Jurkat, Clone E6-1 (cell line): ENCODE data around the gene SNAPC4.
"Not testable (repeated sequence)": the region's sequence is repeated elsewhere in the genome, so short reads cannot be mapped to it uniquely, and the experiment has no call there.

Source experiments
- DNase-seq: peaks from one replicate; pipeline ENCODE4 v3.0.0-alpha.2; 2011; ENCODE audit warnings: low read depth, low spot score
- H3K4me3 ChIP-seq: 2 replicates; pipeline ENCODE4 v1.5.1; 2011; ENCODE audit warnings: mild to moderate bottlenecking, low read length, control low read depth, moderate library complexity

The SNAPC4 gene

DNA sequence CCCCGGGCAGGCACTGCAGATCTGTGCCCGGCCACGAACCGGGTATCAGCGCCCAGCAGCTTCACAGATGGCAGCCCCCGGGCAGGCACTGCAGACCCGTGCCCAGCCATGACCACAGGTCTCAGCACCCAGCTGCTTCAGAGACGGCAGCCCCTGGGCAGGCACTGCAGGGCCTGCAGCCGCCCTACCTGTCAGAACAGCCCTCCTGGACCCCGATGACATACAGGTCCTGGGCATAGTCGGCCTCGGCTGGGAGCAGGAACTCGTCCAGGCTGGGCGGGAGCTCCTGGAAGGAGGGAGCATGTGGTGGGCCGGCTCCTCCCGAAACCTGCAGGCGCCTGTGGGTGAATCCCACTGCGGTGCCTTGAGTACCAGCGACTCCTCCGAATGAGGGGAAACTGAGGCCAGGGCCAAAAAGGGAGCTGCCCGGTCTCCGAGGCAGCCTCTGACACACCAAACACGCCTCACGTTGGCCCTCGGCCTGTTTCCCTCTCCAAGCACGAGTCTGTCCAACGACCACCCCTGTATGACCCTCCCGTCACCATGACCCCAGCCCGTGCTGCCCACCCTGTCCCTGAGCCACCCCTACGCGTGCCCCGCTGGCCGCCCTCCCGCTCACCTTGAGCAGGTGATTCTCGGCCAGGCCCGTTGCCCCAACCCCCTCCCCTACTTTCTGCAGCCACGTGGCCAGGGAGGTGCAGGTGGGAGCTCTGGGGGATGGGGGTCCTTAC, 34.0 kb upstream of the SNAPC4 start:
- no peak overlapping the region for H3K4me3 ChIP-seq
- DNase-seq, result no peak

DNA sequence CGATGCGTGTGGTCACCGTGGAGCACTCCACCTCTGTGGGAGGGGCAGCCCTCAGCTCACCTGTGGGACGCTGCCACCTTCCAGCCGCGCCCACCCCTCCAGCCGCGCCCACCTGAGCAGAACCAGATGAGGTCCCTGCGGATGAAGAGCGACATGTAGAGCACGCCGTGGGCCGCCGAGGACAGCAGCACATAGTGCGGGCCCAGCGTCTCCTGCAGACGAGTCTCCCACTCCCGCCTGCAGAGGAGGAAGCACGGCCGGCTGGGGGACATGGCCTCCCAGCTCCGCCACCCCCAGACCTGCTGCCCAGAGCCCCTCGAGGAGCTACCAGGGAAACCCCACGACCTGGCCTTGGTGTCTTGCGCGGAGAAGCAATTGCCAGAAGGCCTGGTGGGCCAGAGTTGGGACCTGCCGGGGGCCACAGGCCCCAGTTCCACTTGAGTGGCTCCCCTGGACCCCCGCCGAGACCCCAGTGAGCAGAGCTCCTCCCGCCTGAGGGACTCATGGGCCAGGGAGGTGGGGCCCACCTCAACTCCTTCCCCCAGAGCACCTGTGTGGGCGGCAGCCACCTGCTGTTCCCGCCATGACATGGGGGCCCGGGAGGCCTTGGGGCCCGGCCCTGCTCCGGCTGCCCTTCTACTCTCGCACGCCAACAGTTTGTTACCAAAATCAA, 33.2 kb upstream of the SNAPC4 start:
- H3K4me3 ChIP-seq, result no peak overlapping the region
- no peak for DNase-seq

DNA sequence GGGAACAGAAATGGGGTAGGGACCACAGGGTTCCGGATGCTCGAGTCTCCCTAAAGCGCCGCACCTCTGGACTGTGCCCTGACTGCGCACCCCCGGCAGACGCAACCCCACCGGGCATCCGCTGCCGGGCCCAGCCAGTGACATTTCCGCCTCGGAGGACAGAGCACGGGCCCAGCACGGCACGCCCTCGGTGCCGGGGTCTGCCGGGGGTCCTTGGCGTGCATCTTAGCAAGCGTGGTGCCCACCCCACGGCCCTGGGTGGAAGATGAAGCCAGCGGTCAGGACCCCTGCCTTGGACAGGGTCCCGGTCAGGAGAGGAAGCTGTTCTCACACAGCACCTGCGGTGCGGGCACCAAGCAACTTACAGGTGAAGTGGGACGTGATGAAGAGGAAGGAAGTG, 32.6 kb upstream of the SNAPC4 start:
- no peak overlapping the region for H3K4me3 ChIP-seq
- DNase-seq, result no peak

DNA sequence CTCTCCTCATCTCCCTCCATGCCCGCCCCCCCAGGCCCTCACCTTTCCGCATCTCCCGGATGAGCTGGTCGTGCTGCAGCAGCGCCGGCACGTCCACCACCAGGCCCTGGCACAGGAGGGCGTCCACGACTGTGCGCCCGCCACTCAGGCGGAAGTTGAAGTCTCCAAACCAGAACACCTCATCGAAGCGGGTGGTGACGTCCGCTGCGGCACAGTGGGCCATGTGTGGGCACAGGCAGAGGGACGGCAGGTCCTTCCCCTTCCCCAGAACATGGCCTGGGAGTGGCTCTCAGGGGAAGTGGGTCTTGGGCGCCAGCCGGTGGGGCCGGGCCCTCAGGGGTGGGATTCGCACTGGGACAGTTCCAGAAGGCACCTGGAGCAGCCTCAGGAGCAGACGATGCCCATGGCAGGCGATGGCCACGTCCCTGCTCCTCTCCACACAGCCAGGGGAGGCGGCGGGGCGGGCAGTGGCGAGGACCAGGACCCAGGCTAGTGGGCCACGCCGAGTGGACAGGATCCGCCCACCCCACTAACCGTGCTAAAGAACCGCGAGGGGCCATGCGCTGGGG, 31.9 kb upstream of the SNAPC4 start:
- H3K4me3 ChIP-seq, result no peak overlapping the region
- DNase-seq, result no peak

DNA sequence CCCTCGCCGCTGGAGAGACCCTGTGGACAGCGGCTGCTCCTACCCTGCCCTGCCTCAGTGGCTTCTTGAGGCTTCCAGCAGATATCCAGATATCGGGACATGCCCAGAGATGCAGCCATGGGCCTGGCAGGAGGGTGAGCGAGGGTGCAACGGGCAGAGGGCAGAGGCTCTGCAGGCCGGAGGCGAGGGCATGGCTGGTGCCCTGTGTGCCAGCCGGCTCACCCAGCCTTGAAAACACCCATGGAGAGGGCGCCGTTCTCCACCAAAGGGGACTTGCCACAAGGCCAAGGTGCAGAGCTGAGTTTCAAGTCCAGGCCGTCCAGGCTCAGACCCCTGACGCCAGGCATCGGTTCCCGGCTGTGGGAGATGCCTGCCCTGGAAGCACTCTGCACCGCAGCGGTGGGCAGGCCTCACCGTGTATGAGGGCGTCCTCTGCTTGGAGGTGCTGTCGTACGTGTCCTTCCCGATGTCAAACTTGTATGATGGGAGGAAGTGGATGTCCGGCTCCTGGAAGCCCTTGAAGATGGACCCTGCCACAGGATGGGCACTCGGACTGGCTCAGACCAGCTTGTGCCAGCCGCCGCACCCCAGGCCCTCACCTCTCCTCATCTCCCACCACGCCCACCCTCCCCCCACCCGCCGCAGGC, 30.7 kb upstream of the SNAPC4 start:
- no peak for DNase-seq
- no peak overlapping the region for H3K4me3 ChIP-seq

DNA sequence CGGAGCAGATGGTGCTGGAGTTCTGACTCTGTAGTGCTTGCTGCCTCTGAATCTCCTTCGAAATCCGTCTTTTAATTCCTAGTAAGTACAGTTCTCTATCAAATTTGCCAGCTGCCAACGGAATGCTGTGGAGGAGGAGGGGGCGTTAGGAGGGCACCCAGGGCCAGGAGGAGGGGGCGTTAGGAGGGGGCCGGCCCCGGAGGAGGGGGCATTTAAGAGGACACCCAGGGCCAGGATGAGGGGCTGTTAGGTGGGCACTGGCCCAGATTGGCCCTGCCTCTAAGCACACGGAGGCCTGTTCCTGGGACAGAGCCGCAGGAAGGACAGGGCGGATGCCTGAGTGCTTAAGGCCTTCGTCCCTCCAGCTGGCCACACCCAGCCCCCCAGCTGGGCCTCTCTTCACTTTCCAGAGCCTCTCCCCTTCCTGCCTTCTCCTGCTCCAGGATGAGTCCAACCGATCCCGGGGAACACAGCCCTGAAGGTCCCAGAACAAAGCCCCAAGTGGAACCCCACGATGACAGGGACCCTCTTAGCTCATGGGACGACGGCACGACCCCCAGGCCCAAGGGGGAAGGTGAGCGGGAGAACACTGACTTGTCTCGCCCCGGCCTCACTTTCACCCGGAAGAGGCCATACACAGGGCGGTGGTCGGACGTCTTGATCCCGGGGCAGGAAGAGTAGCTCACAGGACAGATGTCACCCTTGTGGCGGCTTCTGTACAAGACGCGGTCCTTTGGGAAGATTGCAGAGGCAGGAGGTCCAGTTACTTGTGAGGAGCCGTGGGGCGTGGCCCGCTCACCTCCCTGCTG, 29.9 kb upstream of the SNAPC4 start:
- DNase-seq, result no peak
- H3K4me3 ChIP-seq, result no peak overlapping the region

DNA sequence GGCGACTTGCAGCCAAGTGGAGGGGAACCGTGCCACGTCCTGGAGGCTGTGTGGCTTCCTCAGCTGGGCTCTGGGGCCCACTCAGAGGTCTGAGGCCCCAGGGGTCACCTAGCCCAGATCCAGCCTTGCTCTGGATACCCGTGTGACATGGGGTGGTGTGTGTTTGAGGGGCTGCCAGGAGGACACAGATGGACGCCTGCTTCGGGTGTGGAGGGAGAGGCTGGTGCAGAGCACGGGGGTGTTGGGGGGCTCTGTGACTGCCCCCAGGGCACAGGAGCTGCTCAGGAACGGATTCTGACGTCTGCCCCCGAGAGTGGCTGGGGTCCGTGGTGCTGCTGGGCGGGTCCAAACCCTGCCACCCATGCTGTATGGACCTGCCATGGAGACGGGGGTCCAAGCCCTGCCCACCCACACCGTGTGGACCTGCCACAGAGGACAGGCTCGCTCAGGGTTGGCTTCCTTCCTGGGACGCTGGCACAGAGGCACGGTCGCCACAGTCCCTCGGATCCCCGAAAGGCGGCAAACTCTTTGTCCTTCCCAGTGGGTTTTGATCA, 29.2 kb upstream of the SNAPC4 start:
- DNase-seq, result no peak
- no peak overlapping the region for H3K4me3 ChIP-seq

DNA sequence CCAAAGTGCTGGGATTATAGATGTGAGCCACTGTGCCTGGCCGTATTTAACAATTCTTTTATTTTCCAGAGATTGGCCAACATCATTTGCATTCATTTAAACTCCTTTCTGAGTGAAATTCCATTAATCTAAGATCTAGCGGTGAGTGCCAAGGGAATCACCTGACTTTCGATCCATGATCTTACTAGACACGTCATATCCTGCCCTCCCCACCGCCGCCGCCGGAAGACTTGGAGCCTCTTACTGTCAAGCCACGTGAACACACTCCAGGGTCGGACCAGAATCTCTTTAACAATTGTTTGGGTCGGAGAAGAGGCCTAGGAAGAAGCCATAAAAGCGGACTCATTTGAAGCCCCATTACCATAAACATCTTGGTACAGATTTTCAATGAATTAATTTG, 26.8 kb upstream of the SNAPC4 start:
- no peak for DNase-seq
- H3K4me3 ChIP-seq, result no peak overlapping the region

DNA sequence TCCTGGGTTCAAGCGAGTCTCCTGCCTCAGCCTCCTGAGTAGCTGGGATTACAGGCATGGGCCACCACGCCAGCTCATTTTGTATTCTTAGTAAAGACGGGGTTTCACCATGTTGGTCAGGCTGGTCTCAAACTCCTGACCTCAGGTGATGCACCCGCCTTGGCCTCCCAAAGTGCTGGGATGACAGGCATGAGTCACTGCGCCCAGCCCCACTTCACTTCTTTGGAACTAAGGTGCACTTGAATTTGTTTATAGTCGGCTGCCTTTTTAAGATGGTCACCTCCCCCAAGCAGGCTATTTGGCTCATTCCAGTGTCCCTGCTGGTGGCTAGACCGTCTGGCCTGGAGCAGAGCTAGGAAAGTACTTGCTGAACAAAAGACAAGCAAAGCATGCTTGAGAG, 25.4 kb upstream of the SNAPC4 start:
- not testable (repeated sequence) for DNase-seq, H3K4me3 ChIP-seq

DNA sequence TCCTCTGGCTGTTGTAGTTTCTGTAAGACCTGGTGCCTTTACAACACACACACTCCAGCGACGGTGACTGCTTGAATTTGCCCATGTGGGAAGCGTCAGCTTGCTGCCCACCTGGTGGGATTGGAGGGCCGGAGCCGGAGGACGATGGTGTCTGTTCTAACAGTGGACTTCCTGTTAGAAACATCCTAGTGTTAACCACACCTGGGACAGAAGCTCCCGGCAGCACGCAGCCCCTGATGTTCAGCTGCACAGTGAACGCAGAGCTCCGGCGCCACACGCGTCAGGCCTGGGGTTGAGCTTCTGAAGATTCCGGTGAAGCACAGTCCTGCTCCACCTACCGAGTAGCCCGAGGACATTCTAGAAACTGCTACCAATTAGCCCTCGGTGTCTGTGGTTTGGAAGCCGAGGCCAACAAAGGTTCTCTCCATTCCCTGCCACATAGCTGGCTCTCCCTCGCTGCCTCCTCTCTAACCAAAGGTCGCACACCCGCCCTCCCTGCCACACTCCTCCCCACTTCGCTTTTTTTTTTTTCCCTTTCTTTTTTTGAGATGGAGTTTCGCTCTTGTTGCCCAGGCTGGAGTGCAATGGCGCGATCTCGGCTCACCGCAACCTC, 24.9 kb upstream of the SNAPC4 start:
- H3K4me3 ChIP-seq, result no peak overlapping the region
- DNase-seq, result no peak

DNA sequence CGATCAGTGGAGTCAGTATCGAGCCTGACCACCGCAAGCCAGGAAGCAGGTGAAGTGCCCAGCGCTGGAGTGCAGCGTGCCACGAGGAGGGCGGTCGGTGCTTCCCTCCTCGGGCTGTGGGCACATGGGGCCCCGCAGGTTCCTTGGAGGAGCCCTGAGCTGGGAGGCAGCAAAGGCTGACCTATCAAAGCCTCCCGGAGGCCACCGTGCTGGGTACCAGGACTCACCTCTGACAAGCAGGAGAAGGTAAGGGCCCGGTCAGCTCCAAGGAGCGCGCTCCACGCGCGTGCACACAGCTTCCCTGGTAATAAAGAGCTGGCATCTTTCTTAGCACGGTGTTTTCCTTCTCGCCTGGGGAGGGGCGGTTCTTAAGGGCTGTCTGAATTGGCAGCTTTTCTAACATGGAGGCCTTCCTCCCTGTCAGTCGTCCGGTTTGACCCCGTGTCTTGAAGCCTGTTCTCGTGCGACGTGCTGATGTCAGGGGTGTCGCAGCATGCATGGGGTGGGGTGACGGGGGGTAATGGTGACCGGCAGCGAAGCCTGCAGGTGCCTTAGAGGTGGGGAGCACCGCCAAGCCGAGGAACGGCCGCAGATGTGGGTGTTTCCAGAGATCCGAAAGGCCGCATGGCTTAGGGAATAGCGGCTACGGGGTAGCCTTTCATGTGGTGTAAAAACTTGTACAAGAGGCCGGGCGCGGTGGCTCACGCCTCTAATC, 23.6 kb upstream of the SNAPC4 start:
- no peak overlapping the region for H3K4me3 ChIP-seq
- no peak for DNase-seq

DNA sequence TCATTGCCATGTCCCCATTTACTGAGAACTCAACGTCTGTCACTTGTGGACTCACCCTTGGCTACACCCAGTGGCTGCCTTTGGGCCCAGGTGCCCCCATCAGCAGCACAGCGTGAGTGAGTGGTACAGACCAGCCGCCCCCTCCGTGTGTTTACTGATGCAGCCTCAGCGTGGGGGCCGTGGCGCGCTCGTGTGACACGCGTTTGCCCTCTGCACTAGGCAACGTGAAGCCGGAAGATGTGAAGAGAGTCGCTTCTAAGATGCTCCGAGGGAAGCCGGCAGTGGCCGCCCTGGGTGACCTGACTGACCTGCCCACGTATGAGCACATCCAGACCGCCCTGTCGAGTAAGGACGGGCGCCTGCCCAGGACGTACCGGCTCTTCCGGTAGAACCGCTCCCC, 22.9 kb upstream of the SNAPC4 start:
- no peak overlapping the region for H3K4me3 ChIP-seq
- DNase-seq, result no peak

DNA sequence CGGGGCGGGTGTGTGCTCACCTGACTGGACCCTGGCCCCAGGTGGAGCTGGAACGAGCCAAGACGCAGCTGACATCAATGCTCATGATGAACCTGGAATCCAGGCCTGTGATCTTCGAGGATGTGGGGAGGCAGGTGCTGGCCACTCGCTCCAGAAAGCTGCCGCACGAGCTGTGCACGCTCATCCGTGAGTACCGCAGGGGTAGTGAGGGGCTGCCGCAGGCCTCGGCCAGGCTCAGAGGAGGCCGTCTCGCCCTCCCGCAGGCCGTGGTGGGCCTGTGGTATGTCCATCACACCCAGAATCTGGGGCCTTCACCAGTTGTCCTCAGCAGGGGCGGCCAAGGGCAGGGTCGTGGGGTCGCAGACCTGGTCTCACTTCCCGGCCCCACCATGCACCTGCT, 21.8 kb upstream of the SNAPC4 start:
- no peak for DNase-seq
- H3K4me3 ChIP-seq, result no peak overlapping the region

DNA sequence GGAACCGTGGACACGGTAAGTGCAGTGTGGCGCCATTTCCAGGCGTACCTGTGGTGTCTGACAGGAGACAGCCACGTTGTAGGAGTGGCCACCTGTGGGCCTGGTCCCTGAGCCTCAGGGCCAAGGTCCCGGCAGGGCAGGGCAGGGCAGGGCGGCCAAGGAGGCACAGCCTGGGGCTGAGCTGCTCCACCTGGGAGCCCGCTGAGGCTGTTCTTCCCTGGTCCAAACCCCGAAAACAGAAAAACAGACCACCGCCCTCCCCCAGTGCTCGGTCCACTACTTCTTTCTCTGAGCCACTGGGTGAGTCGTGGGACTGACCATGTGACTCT, 19.1 kb upstream of the SNAPC4 start:
- DNase-seq, result no peak

DNA sequence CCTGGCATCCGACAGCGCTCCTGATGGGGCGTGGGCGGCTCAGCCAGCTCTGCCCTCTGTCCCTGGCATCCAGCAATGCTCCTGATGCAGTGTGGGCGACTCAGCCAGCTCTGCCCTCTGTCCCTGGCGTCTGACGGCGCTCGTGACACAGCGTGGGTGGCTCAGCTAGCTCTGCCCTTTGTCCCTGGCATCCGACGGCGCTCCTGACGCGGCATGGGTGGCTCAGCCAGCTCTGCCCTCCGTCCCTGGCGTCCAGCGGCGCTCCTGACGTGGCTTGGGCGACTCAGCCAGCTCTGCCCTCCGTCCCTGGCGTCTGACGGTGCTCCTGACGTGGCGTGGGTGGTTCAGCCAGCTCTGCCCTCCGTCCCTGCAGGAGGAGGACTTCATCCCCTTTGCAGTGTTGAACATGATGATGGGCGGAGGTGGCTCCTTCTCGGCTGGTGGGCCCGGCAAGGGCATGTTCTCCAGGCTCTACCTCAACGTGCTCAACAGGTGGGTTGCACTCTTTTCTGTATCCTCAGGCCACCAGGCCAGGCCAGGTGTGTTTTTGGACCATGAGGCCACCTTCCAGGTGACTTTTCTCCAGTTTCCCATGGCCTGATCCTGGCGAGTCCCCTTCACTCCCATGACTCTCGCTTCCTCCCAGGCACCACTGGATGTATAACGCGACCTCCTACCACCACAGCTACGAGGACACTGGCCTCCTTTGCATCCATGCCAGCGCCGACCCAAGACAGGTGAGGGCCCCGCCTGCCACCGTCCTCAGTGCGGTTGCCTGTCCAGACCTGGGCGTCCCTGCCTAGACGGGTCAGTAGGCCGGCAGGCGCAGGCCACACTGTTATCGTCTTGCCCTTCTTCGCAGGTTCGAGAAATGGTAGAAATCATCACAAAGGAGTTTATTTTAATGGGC, 18.5 kb upstream of the SNAPC4 start:
- no peak for DNase-seq
- no peak overlapping the region for H3K4me3 ChIP-seq

More for the DNA sequence above, 19.1 kb upstream of the SNAPC4 start:
- no peak overlapping the region for H3K4me3 ChIP-seq

DNA sequence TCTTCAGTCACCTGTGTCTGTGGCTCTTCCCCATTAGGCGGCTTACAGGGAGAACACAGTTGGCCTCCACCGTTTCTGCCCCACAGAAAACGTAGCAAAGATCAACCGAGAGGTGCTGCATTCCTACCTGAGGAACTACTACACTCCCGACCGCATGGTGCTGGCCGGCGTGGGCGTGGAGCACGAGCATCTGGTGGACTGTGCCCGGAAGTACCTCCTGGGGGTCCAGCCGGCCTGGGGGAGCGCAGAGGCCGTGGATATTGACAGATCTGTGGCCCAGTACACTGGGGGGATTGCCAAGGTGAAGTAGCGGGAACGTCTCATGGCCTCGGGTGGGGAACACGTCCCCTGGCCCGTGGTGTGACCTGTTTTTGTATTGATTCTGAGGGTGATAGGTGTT, 16.9 kb upstream of the SNAPC4 start:
- DNase-seq, result no peak
- no peak overlapping the region for H3K4me3 ChIP-seq

DNA sequence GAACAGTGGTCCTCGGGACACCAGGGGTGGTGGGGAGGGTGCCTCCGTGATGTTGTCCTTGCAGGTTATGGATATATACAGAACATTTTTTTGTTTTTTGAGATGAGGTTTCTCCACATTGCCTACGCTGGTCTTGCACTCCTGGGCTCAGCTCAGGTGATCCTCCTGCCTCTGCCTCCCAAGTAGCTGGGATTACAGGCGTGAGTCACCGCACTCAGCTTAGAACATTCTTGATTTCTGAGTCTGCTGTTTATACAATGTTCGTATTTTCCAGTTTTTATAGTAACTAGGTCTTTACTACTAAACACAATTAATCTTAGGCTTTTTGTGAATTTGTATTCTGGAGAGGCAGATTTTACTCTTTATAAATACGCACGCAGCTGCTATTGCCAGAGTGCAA, 16.5 kb upstream of the SNAPC4 start:
- DNase-seq, result no peak

More for the DNA sequence above, 16.5 kb upstream of the SNAPC4 start:
- H3K4me3 ChIP-seq, result no peak overlapping the region
